ENCODE measurements around the gene ATG7.

- no peak for TF ChIP-seq SREBF2 (IDR thresholded peaks at IDR 0.05; ENCODE audit: low read length)
- no peak for TF ChIP-seq PAX8 (IDR thresholded peaks at IDR 0.05)
- no peak for TF ChIP-seq MAX (IDR thresholded peaks at IDR 0.05; ENCODE audit: low read depth, low read length)
- no peak for TF ChIP-seq EZH2 (IDR thresholded peaks at IDR 0.05; ENCODE audit: borderline replicate concordance, control insufficient read depth, low read depth, low read length)
- TF ChIP-seq, protein P1, sequence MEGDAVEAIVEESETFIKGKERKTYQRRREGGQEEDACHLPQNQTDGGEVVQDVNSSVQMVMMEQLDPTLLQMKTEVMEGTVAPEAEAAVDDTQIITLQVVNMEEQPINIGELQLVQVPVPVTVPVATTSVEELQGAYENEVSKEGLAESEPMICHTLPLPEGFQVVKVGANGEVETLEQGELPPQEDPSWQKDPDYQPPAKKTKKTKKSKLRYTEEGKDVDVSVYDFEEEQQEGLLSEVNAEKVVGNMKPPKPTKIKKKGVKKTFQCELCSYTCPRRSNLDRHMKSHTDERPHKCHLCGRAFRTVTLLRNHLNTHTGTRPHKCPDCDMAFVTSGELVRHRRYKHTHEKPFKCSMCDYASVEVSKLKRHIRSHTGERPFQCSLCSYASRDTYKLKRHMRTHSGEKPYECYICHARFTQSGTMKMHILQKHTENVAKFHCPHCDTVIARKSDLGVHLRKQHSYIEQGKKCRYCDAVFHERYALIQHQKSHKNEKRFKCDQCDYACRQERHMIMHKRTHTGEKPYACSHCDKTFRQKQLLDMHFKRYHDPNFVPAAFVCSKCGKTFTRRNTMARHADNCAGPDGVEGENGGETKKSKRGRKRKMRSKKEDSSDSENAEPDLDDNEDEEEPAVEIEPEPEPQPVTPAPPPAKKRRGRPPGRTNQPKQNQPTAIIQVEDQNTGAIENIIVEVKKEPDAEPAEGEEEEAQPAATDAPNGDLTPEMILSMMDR (IDR thresholded peaks at IDR 0.05 in 2 of 3, conservative IDR thresholded peaks at IDR 0.05 in 1 of 3; ENCODE audit: control insufficient read depth in 2 of 3, extremely low read depth in 1 of 3, insufficient read depth in 1 of 3, low read depth in 3 of 3, low read length in 3 of 3), result no peak
- no peak for TF ChIP-seq TCF12 (IDR thresholded peaks at IDR 0.05; ENCODE audit: low read depth, low read length)
- no peak for TF ChIP-seq SMC3 (IDR thresholded peaks at IDR 0.05; ENCODE audit: borderline replicate concordance, low read length)
- no peak for TF ChIP-seq ZNF274 (IDR thresholded peaks at IDR 0.05; ENCODE audit: insufficient read depth, insufficient read length)
- no peak for TF ChIP-seq POLR2A (IDR thresholded peaks at IDR 0.05; ENCODE audit: low read depth, low read length)
- TF ChIP-seq IRF3 (IDR thresholded peaks at IDR 0.05), result no peak
- TF ChIP-seq GABPA (IDR thresholded peaks at IDR 0.05; ENCODE audit: low read depth), result no peak
- no peak for TF ChIP-seq ZNF24 (IDR thresholded peaks at IDR 0.05)
These were observed 226.0 kb downstream of the ATG7 start for GRCh38 chr3:11498177-11498576.
